GM19324 (cell line): Measurements from ENCODE around the gene TARM1.
"Not testable (repeated sequence)": the region's sequence is repeated elsewhere in the genome, so short reads cannot be mapped to it uniquely, and the experiment has no call there.

Experiments
- ATAC-seq: cut with Tn5 transposase; IDR thresholded peaks from one replicate; pipeline ENCODE4 v1.9.1; 2021; ENCODE audit warnings: mild to moderate bottlenecking, moderate library complexity; ENCODE audit not compliant: unreplicated experiment, low FRiP score

TARM1 gene

DNA sequence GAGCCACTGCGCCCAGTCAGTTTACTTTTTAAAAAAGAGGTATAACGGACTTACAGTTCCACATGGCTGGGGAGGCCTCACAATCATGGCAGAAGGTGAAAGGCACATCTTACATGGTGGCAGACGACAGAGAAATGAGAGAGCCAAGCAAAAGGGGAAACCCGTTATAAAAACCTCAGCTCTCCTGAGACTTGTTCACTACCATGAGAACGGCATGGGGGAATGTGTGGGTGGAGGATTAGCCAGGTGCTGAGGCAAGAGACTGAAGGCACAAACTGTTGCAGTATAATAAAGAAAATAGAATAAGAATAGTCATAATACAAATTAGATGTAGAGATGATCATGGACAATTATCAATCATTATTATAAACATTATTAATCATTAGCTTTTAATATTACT is 44.6 kb downstream of the TARM1 start:
- ATAC-seq: not testable (repeated sequence)

DNA sequence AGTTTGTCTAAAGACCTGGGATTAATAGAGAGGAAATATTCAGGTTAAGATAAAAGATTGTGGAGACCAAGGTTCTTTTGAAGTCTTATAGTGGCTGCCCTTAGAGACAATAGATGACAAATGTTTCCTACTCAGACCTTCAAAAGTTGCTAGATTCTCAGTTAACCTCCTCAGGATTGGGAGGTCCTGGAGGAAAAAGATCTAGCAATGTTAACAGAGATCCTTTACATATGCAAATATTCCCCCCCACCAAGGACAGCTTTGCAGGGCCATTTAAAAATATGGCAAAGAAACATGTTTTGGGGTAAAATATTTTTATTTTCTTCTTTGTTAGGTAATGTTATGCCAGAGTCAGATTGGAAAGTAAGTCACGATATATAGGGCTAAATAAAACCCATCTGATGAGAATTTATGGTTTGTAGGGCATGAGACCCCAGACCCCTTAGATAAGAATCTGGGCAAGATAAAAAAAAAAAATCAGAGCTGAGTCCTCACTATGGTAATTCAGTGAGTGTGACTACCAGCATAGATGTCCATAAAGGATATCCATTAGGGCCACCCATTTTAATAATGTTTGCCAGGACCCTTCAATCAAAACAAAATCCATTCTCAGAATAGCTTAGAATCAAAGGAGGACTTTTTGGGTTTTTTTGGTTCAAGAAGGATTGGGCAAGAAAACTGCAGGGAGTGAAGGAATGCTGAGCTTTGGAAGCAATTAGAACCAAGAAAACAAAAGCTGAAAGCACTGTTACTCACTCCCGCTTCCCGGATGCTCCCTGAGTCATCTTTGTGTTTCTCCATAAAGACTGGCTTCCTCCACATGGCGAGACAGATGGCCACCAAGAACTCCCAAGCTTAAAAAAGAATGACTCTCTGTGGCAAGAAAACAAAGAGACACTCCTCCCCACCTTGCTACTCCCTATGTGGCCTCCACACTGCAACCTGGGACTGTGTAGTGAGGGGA is 45.7 kb downstream of the TARM1 start:
- ATAC-seq: no peak

DNA sequence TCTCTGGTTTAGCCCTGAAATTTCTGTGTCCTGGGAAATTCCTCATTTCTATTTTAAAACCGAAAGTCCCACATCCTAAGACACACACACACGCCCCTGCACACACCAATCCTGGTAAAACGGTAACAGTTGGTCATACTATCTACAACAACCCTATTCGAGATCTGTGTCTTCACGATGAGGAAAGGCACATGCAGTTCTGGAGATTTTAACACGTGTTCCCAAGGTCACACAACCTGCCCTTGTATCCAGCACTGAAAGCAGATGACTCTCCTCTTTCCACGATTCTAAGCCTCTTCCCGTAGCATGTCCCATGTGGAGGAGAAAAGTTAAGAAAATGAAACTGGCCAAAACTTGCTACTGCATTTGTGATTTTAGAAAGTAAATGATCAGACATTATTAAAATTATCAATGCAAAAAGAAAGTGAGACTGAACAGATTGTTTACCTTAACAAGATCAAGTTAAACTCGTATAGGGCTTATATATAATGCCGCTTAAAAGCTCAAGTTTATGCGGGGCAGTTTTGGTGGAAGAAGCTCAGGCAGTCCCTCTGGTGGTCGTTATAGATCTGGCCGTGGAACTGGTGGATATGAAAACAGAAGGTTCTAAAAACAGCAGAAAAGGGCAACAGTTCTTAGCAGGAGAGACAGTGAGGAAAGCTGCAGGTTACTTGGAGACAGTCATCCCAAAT is 50.1 kb downstream of the TARM1 start:
- no peak for ATAC-seq

DNA sequence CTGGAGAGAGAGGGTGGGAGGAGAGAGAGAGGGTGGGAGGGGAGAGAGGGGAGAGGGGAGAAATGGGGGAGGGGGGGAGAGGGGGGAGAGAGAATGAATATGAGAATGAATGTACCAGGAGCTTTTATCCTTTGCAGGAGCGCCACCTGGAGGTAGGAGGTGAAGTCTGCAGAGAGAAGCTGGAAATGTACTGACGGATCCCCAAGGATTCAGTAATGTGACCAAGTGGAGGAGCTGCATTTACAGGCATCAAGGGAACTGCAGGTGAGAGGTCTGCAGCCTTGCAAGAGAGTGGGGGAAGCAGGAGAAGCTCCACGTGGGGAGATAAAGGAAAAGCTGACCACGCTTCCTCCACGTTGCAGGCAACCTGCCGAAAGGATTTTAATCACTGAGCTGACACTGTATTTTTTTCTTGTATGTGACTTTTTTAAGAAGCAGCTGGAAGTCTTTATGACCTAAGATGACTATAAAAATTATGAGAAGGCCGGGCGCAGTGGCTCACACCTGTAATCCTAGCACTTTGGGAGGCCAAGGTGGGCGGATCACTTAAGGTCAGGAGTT is 51.2 kb downstream of the TARM1 start:
- ATAC-seq: no peak

DNA sequence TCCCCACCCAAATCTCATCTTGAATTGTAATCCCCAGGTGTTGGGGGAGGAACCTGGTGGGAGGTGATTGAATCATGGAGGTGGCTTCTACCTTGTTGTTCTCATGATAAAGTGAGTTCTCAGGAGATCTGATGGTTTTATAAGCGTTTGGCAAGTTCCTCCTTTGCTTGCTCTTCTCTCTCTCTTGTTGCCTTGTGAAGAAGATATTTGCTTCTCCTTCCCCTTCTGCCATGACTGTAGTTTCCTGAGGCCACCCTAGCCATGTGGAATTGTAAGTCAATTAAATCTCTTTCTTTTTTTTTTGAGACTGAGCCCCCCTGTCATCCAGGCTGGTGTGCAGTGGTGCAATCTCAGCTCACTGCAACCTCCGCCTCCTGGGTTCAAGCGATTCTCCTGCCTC is 51.9 kb downstream of the TARM1 start:
- ATAC-seq: no peak

DNA sequence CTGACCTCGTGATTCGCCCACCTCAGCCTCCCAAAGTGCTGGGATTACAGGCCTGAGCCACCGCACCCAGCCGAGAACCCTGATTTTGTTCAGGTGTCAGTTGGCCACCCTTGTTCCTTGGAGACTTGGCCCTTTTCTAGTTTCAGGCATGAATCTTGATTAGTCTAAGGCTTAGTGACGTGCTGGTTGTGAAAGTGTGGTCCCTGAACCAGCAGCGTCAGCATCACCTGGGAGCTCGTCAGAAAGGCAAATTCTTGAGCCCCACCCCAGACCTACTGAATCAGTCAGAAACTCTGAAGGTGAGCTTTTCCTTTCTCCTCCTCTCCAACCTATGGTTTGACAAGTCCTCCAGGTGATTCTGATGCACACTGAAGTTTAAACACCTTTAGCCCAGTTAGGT is 54.5 kb downstream of the TARM1 start:
- ATAC-seq: no peak

DNA sequence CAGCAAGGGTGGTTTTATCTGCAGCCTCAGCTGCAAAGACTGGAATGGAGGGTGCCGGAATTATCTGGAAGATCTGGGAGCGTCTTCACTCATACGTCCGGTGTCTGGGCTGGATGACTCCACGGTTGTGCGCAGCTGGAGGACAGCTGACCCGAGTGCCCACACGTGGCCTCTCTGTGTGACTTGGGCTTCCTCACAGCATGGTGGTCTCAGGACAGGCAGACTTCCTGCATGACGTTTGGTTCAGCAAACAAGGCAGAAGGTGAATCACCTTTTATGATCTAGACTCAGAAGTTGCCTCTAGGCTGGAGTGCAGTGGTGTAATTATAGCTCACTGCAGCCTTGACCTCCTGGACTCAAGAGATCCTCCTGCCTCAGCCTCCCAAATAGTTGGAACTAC is 56.5 kb downstream of the TARM1 start:
- no peak for ATAC-seq

DNA sequence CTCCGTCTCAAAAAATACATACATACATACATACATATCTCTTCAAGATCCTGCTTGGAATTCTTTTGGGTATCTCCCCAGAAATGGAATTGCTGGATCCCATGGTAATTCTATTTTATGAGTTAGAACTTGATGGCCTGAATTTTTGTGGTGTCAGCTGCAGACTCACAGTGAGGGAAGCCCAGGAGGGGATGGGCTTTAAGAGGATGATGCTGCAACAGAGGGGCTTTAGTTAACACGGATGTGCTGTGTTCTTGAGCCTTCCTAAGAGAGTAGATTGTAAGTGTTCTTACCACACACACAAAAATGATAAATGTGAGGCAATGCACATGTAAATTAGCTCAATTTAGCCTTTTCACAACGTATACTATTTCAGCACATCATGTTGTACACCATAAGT is 58.0 kb downstream of the TARM1 start:
- ATAC-seq: no peak

DNA sequence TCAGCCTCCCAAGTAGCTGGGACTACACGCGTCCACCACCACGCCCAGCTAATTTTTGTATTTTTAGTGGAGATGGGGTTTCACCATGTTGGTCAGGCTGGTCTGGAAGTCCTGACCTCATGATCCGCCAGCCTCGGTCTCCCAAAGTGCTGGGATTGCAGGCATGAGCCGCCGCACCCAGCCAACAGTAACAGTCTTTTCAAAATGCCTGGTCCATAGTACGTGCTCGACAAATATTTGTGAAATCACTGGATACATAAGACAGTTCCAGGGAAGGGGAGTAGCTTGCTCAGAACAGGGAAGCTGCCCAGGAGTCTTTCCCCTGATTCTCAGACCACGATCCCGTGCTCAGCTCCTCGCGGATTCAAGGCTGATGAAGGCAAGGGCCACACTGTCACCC is 59.2 kb downstream of the TARM1 start:
- no peak for ATAC-seq

DNA sequence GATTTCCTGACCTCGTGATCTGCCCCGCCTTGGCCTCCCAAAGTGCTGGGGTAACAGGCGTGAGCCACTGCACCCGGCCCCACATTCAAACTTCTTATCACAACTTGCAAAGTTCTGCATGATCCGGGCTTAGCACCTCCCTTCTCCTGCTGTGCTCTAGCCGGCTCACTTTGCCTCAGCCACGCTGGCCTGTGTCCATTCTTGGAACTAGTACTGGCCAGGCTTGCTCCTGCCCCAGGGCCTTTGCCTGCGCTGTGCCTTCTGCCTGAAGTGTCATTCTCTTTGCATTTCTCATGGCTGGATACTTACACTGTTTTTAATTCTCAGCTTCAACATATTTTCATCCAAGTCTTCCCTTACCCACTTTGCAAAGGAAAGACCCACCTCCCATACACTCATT is 59.8 kb downstream of the TARM1 start:
- no peak for ATAC-seq
